NOMO-1 treated with dmso at 0.1 percent for 144 hours (cell line): Measurements from ENCODE around the gene LSM2.

ENCODE experiments used
- DNase-seq: peaks from one replicate; lab custom pipeline; 2025; ENCODE audit not compliant: unreplicated experiment; lab: John Stamatoyannopoulos, UW

The LSM2 gene

GRCh38 chr6:31777667-31778050 is 29.1 kb downstream of the LSM2 start:
- no peak for DNase-seq

GRCh38 chr6:31776989-31777666 is 29.6 kb downstream of the LSM2 start, which contains the start of gene VWA7:
Gene VWA7 (minus strand): TSS chr6:31777328. CDS start chr6:31776779, 549 bp downstream.
- peak; percentile 68 for DNase-seq

- no peak for DNase-seq
Measured at GRCh38 chr6:31776485-31776988, 30.2 kb downstream of the LSM2 start.

GRCh38 chr6:31775633-31776484 is 30.9 kb downstream of the LSM2 start:
- DNase-seq, result no peak

- DNase-seq, result no peak
Measured at GRCh38 chr6:31775184-31775583, 31.6 kb downstream of the LSM2 start.

- DNase-seq, result no peak
Measured at GRCh38 chr6:31771992-31772358, 34.8 kb downstream of the LSM2 start.

GRCh38 chr6:31770860-31771259 is 35.9 kb downstream of the LSM2 start:
- no peak for DNase-seq

- DNase-seq, result peak; percentile 75
Measured at GRCh38 chr6:31769684-31770371, 36.9 kb downstream of the LSM2 start.

- no peak for DNase-seq
Measured at GRCh38 chr6:31768363-31769257, 38.2 kb downstream of the LSM2 start.

- no peak for DNase-seq
Measured at GRCh38 chr6:31767096-31767645, 39.6 kb downstream of the LSM2 start.

GRCh38 chr6:31765910-31766794 is 40.6 kb downstream of the LSM2 start:
- no peak for DNase-seq

- DNase-seq, result no peak
Measured at GRCh38 chr6:31765559-31765909, 41.2 kb downstream of the LSM2 start.

GRCh38 chr6:31764198-31764597 is 42.6 kb downstream of the LSM2 start:
- no peak for DNase-seq

- DNase-seq, result no peak
Measured at GRCh38 chr6:31763619-31763940, 43.2 kb downstream of the LSM2 start.

GRCh38 chr6:31762878-31763618 is 43.7 kb downstream of the LSM2 start:
- no peak for DNase-seq

- no peak for DNase-seq
Measured at GRCh38 chr6:31762356-31762755, 44.4 kb downstream of the LSM2 start, which contains the start of gene SAPCD1. Gene SAPCD1 (plus strand): TSS chr6:31762656. CDS start chr6:31763055, 399 bp downstream.

- no peak for DNase-seq
Measured at GRCh38 chr6:31761343-31761742, 45.4 kb downstream of the LSM2 start.

- DNase-seq, result no peak
Measured at GRCh38 chr6:31760790-31761189, 46.0 kb downstream of the LSM2 start.

- no peak for DNase-seq
Measured at GRCh38 chr6:31758281-31758680, 48.5 kb downstream of the LSM2 start.
